ENCODE measurements around the gene SHMT1. TPM values are rescaled to one million over a fixed set of nuclear protein-coding genes. Genes with fewer than 3 reads are reported as not detected.
"Not testable (repeated sequence)": the region's sequence is repeated elsewhere in the genome, so short reads cannot be mapped to it uniquely, and the experiment has no call there.

Gene SHMT1
- total and polyA plus RNA-seq, 7 donors = 8.3 to 20.8 (median 14.2) TPM

GRCh38 chr17:18381158-18381952 is 18.0 kb upstream of the SHMT1 start:
- no peaks in the 10 kb centered on the region for H3K36me3 ChIP-seq (ENCODE audit: insufficient read depth in 1 of 2, low read depth in 1 of 2)
- no peaks in the 10 kb centered on the region for H3K4me1 ChIP-seq
- no peak for TF ChIP-seq CTCF (IDR thresholded peaks at IDR 0.05)
- DNase-seq (peak in 1 of 2 donors; percentile 47), ATAC-seq (no peak)
- WGBS, 3 donors = 73 to 74% (median 74%) methylated on average over 22 to 23 of the region's 23 CpGs
- intact Hi-C loops (cut with DNase I) = no loop called here
- peaks cover 0 to 28% (median 5%) of the 10 kb centered on the region in 3 donors for H3K27me3 ChIP-seq (ENCODE audit: insufficient read depth in 3 of 3, low read length in 2 of 3)
- no peak overlapping the region for H3K27ac ChIP-seq
- H3K9me3 ChIP-seq = no peaks in the 10 kb centered on the region
- no peak overlapping the region for H3K4me3 ChIP-seq

- no peak overlapping the region for H3K4me3 ChIP-seq
- 59 to 65% (median 65%) methylated on average over 15 of the region's 15 CpGs for WGBS, 3 donors
- no peaks in the 10 kb centered on the region for H3K4me1 ChIP-seq
- H3K27me3 ChIP-seq (ENCODE audit: insufficient read depth in 3 of 3, low read length in 2 of 3) = peaks cover 0 to 28% (median 5%) of the 10 kb centered on the region in 3 donors
- intact Hi-C loops (cut with DNase I) = no loop called here
- DNase-seq = peak in 1 of 2 donors; percentile 49
- H3K9me3 ChIP-seq = no peaks in the 10 kb centered on the region
- H3K27ac ChIP-seq = no peak overlapping the region
- H3K36me3 ChIP-seq (ENCODE audit: insufficient read depth in 1 of 2, low read depth in 1 of 2) = no peaks in the 10 kb centered on the region
- no peak for TF ChIP-seq CTCF (IDR thresholded peaks at IDR 0.05)
- ATAC-seq = no peak
Measured at GRCh38 chr17:18380471-18381157, 17.3 kb upstream of the SHMT1 start.

- DNase-seq = peak in 1 of 2 donors; percentile 36
- 76 to 82% (median 77%) methylated on average over 16 of the region's 16 CpGs for WGBS, 3 donors
- no peak for ATAC-seq
- Histone ChIP-seq H3K4me1 (no peaks in the 10 kb centered on the region), H3K36me3 (ENCODE audit: insufficient read depth in 1 of 2, low read depth in 1 of 2) (no peaks in the 10 kb centered on the region), H3K27ac (no peak overlapping the region), H3K27me3 (ENCODE audit: insufficient read depth in 3 of 3, low read length in 2 of 3) (peaks cover 0 to 28% (median 5%) of the 10 kb centered on the region in 3 donors), H3K4me3 (no peak overlapping the region), H3K9me3 (no peaks in the 10 kb centered on the region)
- intact Hi-C loops (cut with DNase I) = no loop called here
- no peak for TF ChIP-seq CTCF (IDR thresholded peaks at IDR 0.05)
Measured at GRCh38 chr17:18379246-18380146, 16.1 kb upstream of the SHMT1 start.

GRCh38 chr17:18378614-18379013 is 15.3 kb upstream of the SHMT1 start:
- ATAC-seq; H3K4me1 ChIP-seq; DNase-seq; H3K36me3 ChIP-seq (ENCODE audit: insufficient read depth in 1 of 2, low read depth in 1 of 2); H3K27ac ChIP-seq; intact Hi-C loops (cut with DNase I); H3K4me3 ChIP-seq; H3K9me3 ChIP-seq: not testable (repeated sequence)
- H3K27me3 ChIP-seq (ENCODE audit: insufficient read depth in 3 of 3, low read length in 2 of 3) = peaks cover 0 to 24% (median 5%) of the 10 kb centered on the region in 3 donors
- WGBS, 3 donors = 84 to 91% (median 86%) methylated on average over 5 of the region's 5 CpGs
